ENCODE measurements around the gene ITM2A.

The ITM2A gene

GRCh38 chrX:79365591-79365990 is 1.5 kb downstream of the ITM2A start:
- ChIA-PET CTCF (interaction anchor here (0.7 kb wide), 1 partner anchor 1282 kb away, joined by 3 read pairs; no protein-coding TSS in a partner anchor), POLR2A (no interaction called here)
- H3K4me3 ChIP-seq (ENCODE audit: low read depth, low read length): no peak overlapping the region
- H3K27ac ChIP-seq (ENCODE audit: extremely low read depth, low read depth, low read length): no peak overlapping the region
- no peaks in the 10 kb centered on the region for H3K4me1 ChIP-seq (ENCODE audit: control insufficient read depth, insufficient read depth, low read length)
- no peaks in the 10 kb centered on the region; the same call in 1 of the 2 replicates for H3K9me3 ChIP-seq (ENCODE audit: control insufficient read depth, insufficient read depth, low read depth, low read length)
- H3K36me3 ChIP-seq (ENCODE audit: control insufficient read depth in 2 of 2, insufficient read depth in 1 of 2, low read length in 2 of 2): no peaks in the 10 kb centered on the region
- TF ChIP-seq ZNF555 (tag by site-specific recombination; conservative IDR thresholded peaks at IDR 0.05) (no peak), ZNF645 (tag by site-specific recombination; IDR thresholded peaks at IDR 0.05) (no peak), WT1 (tag by site-specific recombination; IDR thresholded peaks at IDR 0.05) (no peak), ZNF600 (tag by site-specific recombination; IDR thresholded peaks at IDR 0.05) (no peak)

GRCh38 chrX:79364306-79364705 is 2.8 kb downstream of the ITM2A start:
- no peak overlapping the region for H3K4me3 ChIP-seq (ENCODE audit: low read depth, low read length)
- CTCF ChIA-PET: no interaction called here
- TF ChIP-seq ZNF239 (tag by site-specific recombination; IDR thresholded peaks at IDR 0.05) (no peak), ZNF335 (tag by site-specific recombination; conservative IDR thresholded peaks at IDR 0.05) (no peak), ELK4 (IDR thresholded peaks at IDR 0.05; ENCODE audit: borderline replicate concordance, low read depth, low read length) (no peak), ZNF404 (tag by site-specific recombination; IDR thresholded peaks at IDR 0.05) (no peak), ZNF664 (tag by site-specific recombination; IDR thresholded peaks at IDR 0.05) (no peak), ZNF571 (tag by site-specific recombination; IDR thresholded peaks at IDR 0.05) (no peak), ZBTB10 (tag by site-specific recombination; IDR thresholded peaks at IDR 0.05) (no peak), TRIM28 (IDR thresholded peaks at IDR 0.05; ENCODE audit: borderline replicate concordance, low read length) (no peak), ZFP41 (tag by site-specific recombination; IDR thresholded peaks at IDR 0.05; ENCODE audit: borderline replicate concordance) (no peak)
- H3K4me1 ChIP-seq (ENCODE audit: control insufficient read depth, insufficient read depth, low read length): no peaks in the 10 kb centered on the region
- H3K27ac ChIP-seq (ENCODE audit: extremely low read depth, low read depth, low read length): no peak overlapping the region
- POLR2A ChIA-PET: no interaction called here
- no peaks in the 10 kb centered on the region; the same call in 1 of the 2 replicates for H3K9me3 ChIP-seq (ENCODE audit: control insufficient read depth, insufficient read depth, low read depth, low read length)
- no peaks in the 10 kb centered on the region for H3K36me3 ChIP-seq (ENCODE audit: control insufficient read depth in 2 of 2, insufficient read depth in 1 of 2, low read length in 2 of 2)

GRCh38 chrX:79361192-79361870 is 5.8 kb downstream of the ITM2A start:
- Histone ChIP-seq H3K36me3 (ENCODE audit: control insufficient read depth in 2 of 2, insufficient read depth in 1 of 2, low read length in 2 of 2) (no peaks in the 10 kb centered on the region), H3K4me1 (ENCODE audit: control insufficient read depth, insufficient read depth, low read length) (no peaks in the 10 kb centered on the region), H3K9me3 (ENCODE audit: control insufficient read depth, insufficient read depth, low read depth, low read length) (no peaks in the 10 kb centered on the region; the same call in 1 of the 2 replicates), H3K27ac (ENCODE audit: extremely low read depth, low read depth, low read length) (no peak overlapping the region), H3K4me3 (ENCODE audit: low read depth, low read length) (no peak overlapping the region)
- ChIA-PET CTCF (no interaction called here), POLR2A (no interaction called here)
- no peak for TF ChIP-seq ZSCAN4 (tag by site-specific recombination; IDR thresholded peaks at IDR 0.05)
- no peak for TF ChIP-seq KLF17 (tag by site-specific recombination; IDR thresholded peaks at IDR 0.05)
- TF ChIP-seq HOXC10 (CRISPR knock-in tag; IDR thresholded peaks at IDR 0.05): no peak
- no peak for TF ChIP-seq ZNF138 (tag by site-specific recombination; IDR thresholded peaks at IDR 0.05; ENCODE audit: borderline replicate concordance)
- TF ChIP-seq PBX3 (CRISPR knock-in tag; IDR thresholded peaks at IDR 0.05): no peak
- no peak for TF ChIP-seq ZNF777 (tag by site-specific recombination; IDR thresholded peaks at IDR 0.05; ENCODE audit: borderline replicate concordance)
- no peak for TF ChIP-seq ZNF214 (tag by site-specific recombination; IDR thresholded peaks at IDR 0.05; ENCODE audit: borderline replicate concordance)
- TF ChIP-seq ZNF473 (tag by site-specific recombination; IDR thresholded peaks at IDR 0.05): no peak
- no peak for TF ChIP-seq IKZF3 (tag by site-specific recombination; IDR thresholded peaks at IDR 0.05)
- TF ChIP-seq ZNF560 (tag by site-specific recombination; IDR thresholded peaks at IDR 0.05; ENCODE audit: borderline replicate concordance): no peak
- TF ChIP-seq ZBTB7A (tag by site-specific recombination; IDR thresholded peaks at IDR 0.05; ENCODE audit: low read depth): no peak
